CD4-positive, alpha-beta T cell treated with Interleukin-12 subunit alpha and Interleukin-12 subunit beta, for 1 hour (primary cell): ENCODE data around the gene SAMD4A.
A peak's percentile ranks its signal among the peaks of the same experiment; 100 is the strongest.

Experiments used
- DNase-seq: peaks from one replicate; pipeline ENCODE4 v3.0.0-alpha.2; 2020

SAMD4A gene

DNA sequence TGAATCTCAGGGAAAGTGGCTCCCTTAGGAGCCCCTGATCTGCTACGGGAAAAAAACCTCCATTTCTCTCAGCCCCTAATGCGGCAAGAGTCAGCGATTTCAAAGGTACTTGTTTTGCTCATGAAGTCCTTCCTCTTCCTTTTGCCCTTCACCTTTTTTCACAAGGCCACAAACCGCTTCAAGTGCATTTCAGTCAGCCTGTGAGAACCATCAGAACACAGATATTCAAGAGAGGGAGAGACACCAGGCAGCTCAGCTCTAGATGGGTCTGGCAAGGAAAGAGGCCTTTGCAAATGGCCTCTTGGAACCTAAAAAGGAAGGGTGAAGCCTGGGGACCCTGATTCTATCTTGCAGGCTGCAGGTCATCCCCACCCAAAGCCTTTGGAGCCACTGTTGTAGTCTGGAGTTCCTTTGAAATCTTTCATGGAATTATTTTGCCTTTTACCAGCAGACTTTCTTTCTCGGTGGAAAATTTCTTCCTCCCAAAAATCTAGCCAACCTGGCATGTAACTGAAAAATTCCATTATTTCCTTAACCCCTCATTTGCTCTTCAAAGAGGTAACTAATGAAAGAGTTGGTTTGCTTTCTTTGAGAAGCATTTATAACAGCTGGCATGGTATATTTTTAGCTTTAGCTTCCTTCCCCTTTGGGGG lies 145.0 kb downstream of the SAMD4A start:
- no peak for DNase-seq

DNA sequence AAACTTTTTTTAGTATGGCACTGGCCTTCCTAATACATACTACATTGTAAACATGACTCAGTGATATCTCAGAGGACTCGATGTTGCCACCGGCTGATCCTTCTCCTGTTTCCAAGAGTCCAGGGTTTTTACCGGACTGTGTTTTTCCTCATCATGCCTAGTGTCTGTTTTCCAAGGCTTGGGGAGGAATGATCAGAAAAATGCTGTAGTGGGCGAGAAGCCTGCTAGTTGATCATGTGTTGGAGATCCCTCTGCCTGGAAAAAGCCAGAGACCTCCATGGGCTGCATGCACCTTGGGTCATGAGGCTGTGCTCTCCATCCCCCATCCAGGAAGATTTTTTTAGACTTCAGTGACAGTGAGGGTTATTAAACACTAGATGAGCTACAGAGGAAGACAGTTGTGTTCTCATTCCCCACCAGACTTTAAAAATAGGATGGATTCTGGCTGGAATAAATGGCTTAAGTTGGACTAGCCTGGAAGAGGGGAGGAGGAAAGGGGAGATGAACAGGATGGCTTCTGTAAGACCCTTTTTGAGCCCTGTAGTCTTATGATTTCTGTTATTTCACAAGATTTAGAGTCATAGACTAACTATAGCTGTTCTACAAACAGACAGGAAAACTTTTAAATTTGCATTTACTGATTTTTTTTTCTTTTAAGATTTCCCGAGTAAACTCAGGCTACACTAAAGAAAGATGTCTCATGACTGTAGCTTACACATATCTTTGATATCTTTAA lies 145.7 kb downstream of the SAMD4A start:
- no peak for DNase-seq

- no peak for DNase-seq
These were observed 146.5 kb downstream of the SAMD4A start for GRCh38 chr14:54713379-54713778.

DNA sequence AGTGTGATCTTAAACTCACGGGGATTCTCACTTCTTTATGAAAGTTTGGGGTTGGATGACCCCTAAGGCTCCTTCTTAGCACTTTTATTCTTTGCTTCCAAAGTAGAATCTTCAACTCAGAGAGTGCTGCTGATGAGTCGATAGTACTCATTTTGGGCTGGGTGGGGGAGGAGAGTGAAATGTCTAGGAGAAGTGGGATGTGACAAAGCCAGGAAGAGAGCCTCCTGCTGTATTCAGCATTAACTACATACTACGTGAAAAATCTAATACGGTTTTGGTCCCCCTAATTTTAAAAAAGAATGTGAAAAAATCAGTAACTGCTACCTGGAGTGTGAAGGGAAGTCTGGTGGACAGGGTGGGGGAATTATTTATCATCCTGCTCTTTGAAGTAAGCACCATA lies 148.3 kb downstream of the SAMD4A start:
- no peak for DNase-seq

DNA sequence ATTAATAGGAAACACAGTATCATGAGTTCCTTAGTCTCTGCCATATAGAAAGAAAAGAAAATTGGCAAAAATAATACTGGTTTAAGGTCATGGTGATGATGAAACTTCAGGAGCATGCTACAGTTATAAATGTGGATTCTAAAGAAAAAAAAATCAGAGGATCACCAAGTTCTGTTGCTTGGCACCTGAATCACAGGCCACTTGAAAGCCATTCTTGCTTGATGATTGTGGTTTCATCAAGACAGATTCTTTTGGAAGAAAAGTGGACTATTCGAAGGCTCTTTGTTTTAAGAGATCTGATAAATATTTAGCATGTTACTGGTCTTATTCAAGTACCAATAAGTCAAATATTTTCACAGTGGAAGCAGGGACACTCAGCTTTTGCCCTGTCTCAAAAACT lies 148.9 kb downstream of the SAMD4A start:
- DNase-seq = no peak

DNA sequence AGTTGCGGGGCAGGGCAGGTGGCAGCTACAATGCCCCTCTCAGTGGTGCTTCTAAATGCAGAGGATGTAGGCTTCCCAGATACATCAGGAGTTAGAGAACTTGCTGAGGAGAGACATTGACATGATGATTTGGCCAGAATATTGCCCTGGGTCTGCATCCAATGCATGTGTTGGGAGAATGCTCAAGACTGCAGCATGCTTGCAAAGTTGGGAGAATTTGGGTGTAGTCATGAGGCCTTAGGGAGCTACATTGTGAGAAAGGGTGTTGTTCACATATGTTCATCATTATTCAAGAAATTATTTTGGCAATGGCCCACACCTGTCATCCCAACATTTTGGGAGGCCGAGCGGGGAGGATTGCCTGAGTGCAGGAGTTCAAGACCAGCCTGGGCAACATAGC lies 149.9 kb downstream of the SAMD4A start:
- no peak for DNase-seq

DNA sequence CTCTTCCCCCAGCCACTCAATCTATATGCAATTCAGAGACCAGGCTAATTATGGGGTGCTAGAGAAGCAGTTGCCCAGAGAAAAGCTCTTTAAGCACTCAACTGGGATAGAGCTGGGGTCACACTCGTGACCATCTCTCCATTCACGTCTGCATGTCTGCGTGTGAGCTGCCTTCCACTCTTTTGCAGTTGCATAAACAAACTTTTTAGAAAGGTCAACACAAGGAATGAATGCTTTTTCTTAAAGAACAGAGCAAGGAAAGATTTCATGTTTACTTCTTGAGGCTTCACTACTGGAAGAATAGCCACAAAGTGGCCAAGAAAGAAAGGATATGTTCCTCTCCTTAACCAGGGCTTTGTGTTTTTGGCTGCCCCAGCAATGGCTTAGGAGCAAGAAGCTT lies 151.1 kb downstream of the SAMD4A start:
- DNase-seq = no peak

DNA sequence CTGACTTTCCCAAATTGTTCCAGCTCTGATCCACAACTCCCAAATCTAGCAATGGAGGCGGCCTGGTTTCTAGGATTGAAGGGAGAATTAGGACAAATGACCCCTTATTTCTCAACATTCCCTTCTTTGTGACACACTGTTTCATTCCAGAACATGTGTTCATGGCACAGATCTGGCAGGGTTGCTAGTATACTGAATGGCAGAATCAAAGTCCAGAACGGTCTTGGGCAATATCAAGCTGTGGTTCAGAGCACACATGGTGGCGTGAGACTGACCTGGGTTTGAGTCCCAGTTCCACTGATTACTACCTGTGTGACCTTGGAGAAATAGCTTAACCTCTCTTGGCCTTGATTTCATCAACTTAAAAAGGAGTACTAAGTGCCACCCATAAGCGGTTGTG lies 152.5 kb downstream of the SAMD4A start:
- no peak for DNase-seq

DNA sequence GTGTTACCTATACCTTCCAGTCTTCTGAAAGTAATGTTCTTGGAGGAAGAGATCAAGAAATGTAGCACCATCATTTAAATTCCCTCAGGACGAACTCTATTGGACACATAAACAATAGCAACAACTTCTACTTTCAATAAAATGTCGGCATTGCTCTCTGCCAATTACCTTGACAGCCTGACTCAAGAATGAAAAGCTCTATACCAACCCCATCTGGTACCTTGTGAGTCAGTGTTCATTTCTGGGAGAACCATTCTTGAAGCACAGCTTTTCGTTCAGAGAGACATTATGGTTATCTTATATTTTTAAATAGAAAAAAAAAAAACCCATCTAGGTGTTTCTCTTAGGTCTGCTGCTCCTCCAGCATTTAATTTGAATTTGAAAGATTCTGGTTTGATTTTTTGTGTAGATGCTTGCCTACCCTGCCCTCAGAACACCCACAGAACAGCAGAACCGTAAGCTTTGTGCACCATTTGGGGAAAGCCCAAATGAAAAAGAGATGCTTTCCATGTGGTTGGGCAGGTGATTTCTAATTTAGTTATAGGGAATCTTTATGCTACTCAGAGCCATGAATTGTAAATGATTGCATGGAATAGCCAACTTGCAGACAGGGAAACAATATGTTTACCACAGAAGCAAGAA lies 156.0 kb downstream of the SAMD4A start:
- DNase-seq = peak; percentile 23

DNA sequence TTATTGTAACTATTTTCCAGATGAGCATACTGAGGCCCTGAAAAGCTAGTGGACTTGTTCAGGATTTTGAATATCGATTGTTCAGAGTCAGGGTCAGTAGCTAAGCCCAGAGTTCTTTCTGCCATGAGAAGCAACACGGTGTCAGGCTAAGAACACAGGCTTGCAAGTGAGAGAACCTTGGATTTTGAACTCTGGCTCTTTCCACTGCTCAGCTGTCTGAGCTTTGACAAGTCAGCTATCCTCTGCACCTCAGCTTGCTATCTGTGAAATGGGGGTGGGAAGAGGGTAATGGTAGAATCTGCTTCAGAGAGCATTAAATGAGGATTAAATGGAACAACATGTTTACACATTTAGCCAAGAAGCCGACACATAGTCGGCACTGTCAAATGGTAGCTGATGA lies 157.2 kb downstream of the SAMD4A start:
- DNase-seq = no peak

GRCh38 chr14:54724676-54725325 lies 157.9 kb downstream of the SAMD4A start:
- no peak for DNase-seq

- DNase-seq = no peak
These were observed 159.1 kb downstream of the SAMD4A start for GRCh38 chr14:54725998-54726397.

DNA sequence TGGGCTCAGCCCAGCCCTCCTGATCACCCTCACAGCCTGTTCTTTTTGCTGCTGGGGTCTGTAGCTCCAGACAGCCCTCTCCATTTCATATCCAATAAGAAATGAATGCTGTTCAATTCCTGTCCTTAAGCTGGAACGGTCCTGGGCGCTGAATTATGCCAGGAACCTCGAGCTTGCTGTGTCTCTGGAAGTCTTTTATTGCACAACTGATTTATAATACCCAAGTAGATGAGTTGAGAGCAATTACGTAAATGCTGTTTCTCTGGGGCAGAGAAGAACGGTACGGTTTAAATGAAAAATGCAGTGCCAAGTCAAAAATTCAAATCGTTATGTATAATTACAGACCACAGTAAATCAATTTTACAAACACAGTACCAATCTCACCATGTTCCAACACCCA lies 161.0 kb downstream of the SAMD4A start:
- no peak for DNase-seq

GRCh38 chr14:54728700-54729527 lies 162.0 kb downstream of the SAMD4A start:
- DNase-seq = no peak

- peak; percentile 18 for DNase-seq
These were observed 163.4 kb downstream of the SAMD4A start for GRCh38 chr14:54730156-54730961.

DNA sequence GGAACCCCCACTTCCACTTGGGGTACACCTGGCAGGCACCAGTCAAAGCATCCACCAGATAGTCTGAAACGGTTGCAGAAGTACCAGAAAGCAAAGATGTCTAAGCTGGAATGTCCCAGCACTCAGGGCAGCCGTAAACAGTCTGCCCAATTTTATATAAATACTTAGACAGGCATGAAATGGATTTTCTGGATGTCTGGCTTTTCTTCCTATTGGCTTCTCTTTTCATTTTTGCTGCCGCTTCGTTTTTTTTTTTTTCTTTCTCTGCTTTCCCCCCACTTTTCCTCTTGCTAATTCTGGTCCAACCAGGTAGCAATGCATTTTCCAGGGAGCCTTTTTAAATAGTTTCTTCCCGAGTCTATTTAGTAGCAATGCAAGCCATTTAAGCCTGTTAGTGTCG lies 168.0 kb downstream of the SAMD4A start:
- DNase-seq = no peak

DNA sequence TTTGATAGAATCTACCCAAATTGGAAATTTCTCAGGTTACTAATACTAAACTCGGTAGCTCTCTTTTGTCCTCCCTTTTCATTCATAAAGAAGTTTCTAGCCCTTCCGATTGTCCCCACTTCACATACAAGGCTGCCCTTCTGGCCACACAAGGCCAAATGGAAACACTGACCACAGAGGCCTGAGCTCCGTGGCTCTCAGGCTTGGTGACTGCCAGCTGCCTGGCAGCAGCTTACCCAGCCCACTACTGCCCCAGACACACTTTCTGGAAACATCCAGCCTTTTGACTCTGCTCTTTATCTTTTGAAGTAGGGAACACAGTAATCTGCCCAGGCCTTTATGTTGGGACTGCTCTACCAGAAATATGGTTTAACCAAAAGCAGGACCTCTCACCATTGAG lies 168.5 kb downstream of the SAMD4A start:
- no peak for DNase-seq

DNA sequence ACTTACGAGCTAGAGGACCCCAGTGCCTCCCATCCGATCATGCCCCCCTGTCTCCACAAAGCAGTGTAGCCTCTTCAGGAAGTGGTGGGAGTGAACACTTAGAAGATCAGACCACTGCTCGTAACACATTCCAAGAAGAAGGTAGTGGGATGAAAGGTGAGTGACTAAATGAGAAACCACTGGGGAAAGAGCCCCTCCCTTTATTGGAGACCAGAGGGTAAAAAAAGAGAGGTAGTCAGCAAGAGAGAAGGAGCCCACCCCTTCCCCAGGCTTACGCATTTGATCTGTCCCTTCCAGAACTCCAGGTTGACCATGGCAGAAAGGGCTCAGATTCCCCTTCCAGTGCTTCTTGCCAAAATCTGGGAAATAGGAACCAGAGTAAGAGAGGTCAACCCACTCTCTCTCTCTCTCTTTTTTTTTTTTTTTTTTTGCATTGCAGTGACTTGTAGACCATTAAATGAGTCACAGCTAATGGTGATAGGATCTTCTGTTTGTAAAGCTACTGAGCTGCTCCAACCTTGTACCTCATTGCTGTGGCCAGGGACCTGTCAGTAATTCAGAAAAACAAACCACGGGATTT lies 170.3 kb downstream of the SAMD4A start:
- DNase-seq = no peak

DNA sequence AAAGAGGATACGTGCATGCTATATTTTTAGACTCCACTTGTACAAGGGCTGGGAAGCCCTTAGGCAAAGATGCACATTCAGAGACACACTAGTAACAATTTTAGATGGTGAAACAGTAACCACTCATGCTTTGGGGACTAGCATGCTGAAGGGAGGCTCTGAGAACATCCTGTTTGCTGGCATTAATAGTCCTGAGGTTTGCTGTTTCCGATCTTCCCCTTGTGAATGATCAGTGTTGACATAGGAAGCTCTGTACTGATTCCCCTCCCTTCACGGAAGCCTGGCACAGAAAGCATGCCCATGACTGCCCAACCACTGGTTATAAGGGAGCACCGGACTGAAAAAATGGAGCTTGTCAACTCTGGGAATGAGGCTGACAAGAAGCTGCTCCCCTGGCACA lies 171.1 kb downstream of the SAMD4A start:
- no peak for DNase-seq

- no peak for DNase-seq
These were observed 172.6 kb downstream of the SAMD4A start for GRCh38 chr14:54739514-54739913.

DNA sequence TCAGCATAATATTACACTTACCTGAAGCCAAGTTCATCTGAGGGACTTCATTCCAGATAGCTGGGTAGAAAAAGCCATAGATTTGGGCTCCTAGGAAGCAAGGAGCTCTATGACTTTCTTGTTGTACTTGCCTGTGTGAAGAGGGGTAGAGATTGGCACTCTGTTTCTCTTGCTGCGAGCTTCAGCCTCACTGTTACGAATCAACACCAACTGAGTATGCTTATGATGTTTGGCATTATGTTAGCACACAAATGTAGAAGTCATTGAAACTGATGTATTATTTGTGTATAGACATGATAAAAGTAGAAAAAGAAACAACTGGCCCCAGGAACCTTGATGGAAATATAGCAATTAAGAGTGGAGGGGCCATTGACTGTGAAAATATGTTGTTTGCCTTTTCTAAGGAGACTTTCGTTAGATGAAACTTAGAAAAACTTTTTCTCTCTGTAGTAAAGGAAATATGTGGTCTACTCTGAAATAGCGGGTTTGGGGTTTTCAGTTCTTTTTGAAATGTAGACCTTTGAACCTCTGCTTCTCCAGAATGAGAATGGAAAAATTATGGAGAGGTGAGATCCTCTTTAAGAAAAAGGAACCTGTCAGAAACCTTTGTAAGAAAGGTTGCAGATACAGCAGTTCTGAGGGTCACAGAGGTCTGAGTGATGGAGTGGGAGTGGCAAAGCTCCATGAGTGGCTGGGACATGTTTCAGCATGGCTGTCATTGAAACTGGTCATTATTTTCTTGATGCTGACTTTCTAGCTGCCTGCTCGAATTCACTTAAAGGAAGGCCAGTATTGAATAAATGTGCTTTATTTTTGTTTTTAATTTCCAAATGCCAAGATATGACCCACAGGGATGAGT lies 175.8 kb downstream of the SAMD4A start:
- no peak for DNase-seq
